Endothelial cell of umbilical vein (primary cell): Measurements from ENCODE around the gene NDUFS6. TPM values are rescaled to one million over a fixed set of nuclear protein-coding genes. Genes with fewer than 3 reads are reported as not detected.

Source experiments
- BruUV-seq: library from RNA; stranded (reverse); fragments of 400-500 nt; replicated peaks from 2 replicates; lab custom pipeline; 2021; lab: Mats Ljungman, UMichigan
- CTCF ChIA-PET: fragments of 300-600, 350-600 bp; sonication (Branson Sonifier 250); formaldehyde crosslinking; loops from one replicate; lab custom pipeline; 2021; ENCODE audit warnings: antibody characterized with exemption, inconsistent platforms; lab: Charles Lee
- POLR2A ChIA-PET: fragments of 300-600, 350-600 bp; sonication (Branson Sonifier 250); formaldehyde crosslinking; loops from one replicate; lab custom pipeline; 2021; ENCODE audit warnings: antibody characterized with exemption, inconsistent platforms; lab: Charles Lee
- DNase-seq: peaks from one replicate; pipeline ENCODE4 v3.0.0-alpha.2; 2011; ENCODE audit warnings: low read depth, low spot score
- FAIRE-seq: peaks from 2 replicates; lab custom pipeline; 2011; peaks lifted over from hg19 to GRCh38; lab: Jason Lieb, UNC
- H2AFZ ChIP-seq: 2 replicates; pipeline ENCODE4 v1.6.0; 2012; ENCODE audit warnings: low read depth, low read length, control low read depth, inconsistent platforms
- H3K27ac ChIP-seq: 2 replicates; pipeline ENCODE4 v1.5.1; 2011; ENCODE audit warnings: low read depth, mild to moderate bottlenecking, control low read depth, low read length, moderate library complexity; ENCODE audit not compliant: insufficient read depth
- H3K27me3 ChIP-seq, 2 experiments: 2 replicates each; pipeline versions ENCODE4 v1.6.0 to v1.6.1; 2011; ENCODE audit warnings: low read length in 2 of 2, mixed read lengths in 1 of 2; ENCODE audit not compliant: control insufficient read depth in 2 of 2, insufficient read depth in 2 of 2
- H3K36me3 ChIP-seq, 2 experiments: 2 replicates in 1 of 2; 3 replicates in 1 of 2; pipeline ENCODE4 v1.5.1; 2011; ENCODE audit warnings: low read length in 2 of 2, mild to moderate bottlenecking in 1 of 2, moderate library complexity in 1 of 2; ENCODE audit not compliant: control insufficient read depth in 2 of 2, insufficient read depth in 2 of 2; ENCODE audit errors: extremely low read depth in 1 of 2
- H3K4me1 ChIP-seq: 3 replicates; pipeline ENCODE4 v1.5.1; 2011; ENCODE audit warnings: mild to moderate bottlenecking, low read length; ENCODE audit not compliant: control insufficient read depth, insufficient read depth; ENCODE audit errors: extremely low read depth
- H3K4me2 ChIP-seq: 2 replicates; pipeline ENCODE4 v1.6.1; 2011; ENCODE audit warnings: low read length, control low read depth, mixed read lengths; ENCODE audit not compliant: insufficient read depth
- H3K4me3 ChIP-seq, 3 experiments: fragments of 200-600 bp in 1 of 3; sonication (generic), shearing (Covaris generic) in 1 of 3; replicated peaks in 1 of 3; 2 replicates each; pipeline ENCODE4 v1.5.1; 2011 to 2016; ENCODE audit warnings: control low read depth in 3 of 3, low read length in 3 of 3, mild to moderate bottlenecking in 2 of 3, inconsistent platforms in 1 of 3, low read depth in 1 of 3, moderate library complexity in 1 of 3; ENCODE audit not compliant: insufficient read depth in 1 of 3
- H3K79me2 ChIP-seq: 2 replicates; pipeline ENCODE4 v1.6.0; 2012; ENCODE audit warnings: low read length, inconsistent platforms; ENCODE audit not compliant: control insufficient read depth, insufficient read depth
- H3K9ac ChIP-seq: replicated peaks from 2 replicates; pipeline ENCODE3; 2011; ENCODE audit warnings: low read length, control low read depth; ENCODE audit not compliant: insufficient read depth; ENCODE audit errors: extremely low read depth
- H3K9me1 ChIP-seq: replicated peaks from 3 replicates; pipeline ENCODE4 v1.6.0; 2011; ENCODE audit warnings: mild to moderate bottlenecking, low read length; ENCODE audit not compliant: control insufficient read depth, insufficient read depth; ENCODE audit errors: extremely low read depth
- H3K9me3 ChIP-seq: replicated peaks from 2 replicates; pipeline ENCODE4 v1.5.1; 2012; ENCODE audit warnings: low read length, inconsistent platforms; ENCODE audit not compliant: control insufficient read depth, insufficient read depth
- H4K20me1 ChIP-seq: replicated peaks from 2 replicates; pipeline ENCODE3; 2011; ENCODE audit warnings: mild to moderate bottlenecking, low read length; ENCODE audit not compliant: control insufficient read depth, insufficient read depth; ENCODE audit errors: extremely low read depth
- CTCF ChIP-seq, 2 donors: IDR thresholded peaks; 1 replicate in 1 of 2; 2 replicates in 1 of 2; pipeline ENCODE4 v1.5.1; 2011; ENCODE audit warnings: low read length in 2 of 2, mild to moderate bottlenecking in 2 of 2, moderate library complexity in 2 of 2, control low read depth in 1 of 2, inconsistent platforms in 1 of 2, low read depth in 1 of 2; ENCODE audit not compliant: insufficient read depth in 1 of 2; ENCODE audit errors: extremely low read depth in 1 of 2
- EZH2 ChIP-seq: IDR thresholded peaks from 2 replicates; pipeline ENCODE4 v1.6.1; 2012; ENCODE audit warnings: borderline replicate concordance, low read depth, mild to moderate bottlenecking, moderate library complexity, low read length, inconsistent platforms; ENCODE audit not compliant: severe bottlenecking
- FOS ChIP-seq: IDR thresholded peaks from 2 replicates; pipeline ENCODE4 v1.6.1; 2011; ENCODE audit warnings: mild to moderate bottlenecking, low read length, moderate library complexity, borderline replicate concordance; ENCODE audit not compliant: insufficient read depth
- GATA2 ChIP-seq: IDR thresholded peaks from 2 replicates; pipeline ENCODE4 v1.7.0; 2011; ENCODE audit warnings: low read depth, mild to moderate bottlenecking, moderate library complexity, mixed read lengths, low read length; ENCODE audit not compliant: insufficient read length, insufficient read depth
- JUN ChIP-seq: IDR thresholded peaks from 2 replicates; pipeline ENCODE4 v1.6.1; 2011; ENCODE audit warnings: borderline replicate concordance, low read depth; ENCODE audit not compliant: insufficient read length, insufficient read depth
- MAX ChIP-seq: IDR thresholded peaks from 2 replicates; pipeline ENCODE4 v1.6.1; 2011; ENCODE audit not compliant: insufficient read depth, insufficient read length
- MYC ChIP-seq: IDR thresholded peaks from one replicate; pipeline ENCODE4 v1.6.1; 2011; ENCODE audit warnings: mild to moderate bottlenecking, low read depth, low read length
- POLR2A ChIP-seq: IDR thresholded peaks from 2 replicates; pipeline ENCODE4 v1.6.1; 2012; ENCODE audit warnings: low read depth, mild to moderate bottlenecking, control low read depth, low read length
- POLR2AphosphoS5 ChIP-seq: IDR thresholded peaks from 2 replicates; pipeline ENCODE4 v1.6.1; 2012; ENCODE audit warnings: low read depth, mild to moderate bottlenecking, control low read depth, low read length, moderate library complexity; ENCODE audit not compliant: insufficient read depth
- dilution Hi-C: fragments of 300-500 bp; cut with MboI; formaldehyde crosslinking; loops from one replicate; pipeline ENCODE4 v1.15.0; 2019; ENCODE audit warnings: low sequenced_read_pairs; ENCODE audit not compliant: extremely low pct_ligation_motif_present
- intact Hi-C: fragments of 100-400 bp; cut with micrococcal nuclease; formaldehyde crosslinking; loops from one replicate; pipeline ENCODE4 v1.10.0; 2022
- polyA plus RNA-seq, 4 experiments: library from polyadenylated mRNA; depleted of rRNA in 3 of 4; stranded (reverse) in 3 of 4; unstranded in 1 of 4; fragments of >200 nt; gene quantifications; 2 replicates each; pipeline versions ENCODE4 v1.2.1 to v1.2.3, GENCODE V29; 2011 to 2012; ENCODE audit warnings: missing spikeins in 1 of 4
- total RNA-seq: library from RNA; stranded (reverse); gene quantifications from 2 replicates; pipeline ENCODE4 v1.2.3, GENCODE V29; 2021

Gene NDUFS6
- total and polyA plus RNA-seq, 2 donors (not counting 3 experiments of a cell fraction or from before 2014, with no cell fraction given) = 42.5 to 127 TPM

- BruUV-seq = no TSS peak
- Histone ChIP-seq H3K9me1 (no peaks in the 10 kb centered on the region), H3K27me3 (peaks cover 0 to under 1% of the 10 kb centered on the region in 2 experiments), H2AFZ (no peak overlapping the region), H3K9ac (no peak overlapping the region), H3K4me2 (no peak overlapping the region), H4K20me1 (no peaks in the 10 kb centered on the region), H3K4me3 (no peak overlapping the region), H3K27ac (no peak overlapping the region), H3K36me3 (no peaks in the 10 kb centered on the region), H3K79me2 (no peaks in the 10 kb centered on the region), H3K4me1 (no peaks in the 10 kb centered on the region), H3K9me3 (no peaks in the 10 kb centered on the region)
- TF ChIP-seq EZH2 = no peak
- TF ChIP-seq MAX = no peak
- TF ChIP-seq MYC = no peak
- no peak for TF ChIP-seq GATA2
- no peak for TF ChIP-seq POLR2A
- no peak for TF ChIP-seq POLR2AphosphoS5
- no peak for TF ChIP-seq JUN
- no peak for TF ChIP-seq FOS
- no peak for TF ChIP-seq CTCF (IDR thresholded peaks at IDR 0.05; ENCODE audit: extremely low read depth in 1 of 2, insufficient read depth in 1 of 2, low read depth in 1 of 2, low read length in 2 of 2)
- ChIA-PET CTCF (no interaction called here), POLR2A (no interaction called here)
- FAIRE-seq (no peak), DNase-seq (no peak)
- dilution Hi-C loops = no loop called here
- intact Hi-C loops = no loop called here
Measured at GRCh38 chr5:1781107-1781506, 20.1 kb upstream of the NDUFS6 start.
